Upper lobe of left lung (tissue), 6 donors: ENCODE results near the gene CAPN12. TPM values are rescaled to one million over a fixed set of nuclear protein-coding genes. Genes with fewer than 3 reads are reported as not detected.

Experiments used
- ATAC-seq, 2 donors: fragments of 200-7000 bp; cut with Tn5 transposase; one replicate each; pipeline ENCODE4 v1.9.1; 2022; ENCODE audit warnings: mild to moderate bottlenecking in 2 of 2, moderate library complexity in 2 of 2; ENCODE audit not compliant: low FRiP score in 2 of 2
- DNase-seq, 2 donors: peaks; one replicate each; pipeline ENCODE4 v3.0.0-alpha.2; 2019 to 2020
- H3K27ac ChIP-seq, 4 donors: fragments of 200-600 bp; sonication (generic); one replicate each; pipeline ENCODE4 v1.5.1; 2016 to 2019
- H3K27me3 ChIP-seq, 4 donors: fragments of 200-600 bp; sonication (generic); one replicate each; pipeline ENCODE4 v1.5.1; 2017 to 2019
- H3K36me3 ChIP-seq, 4 donors: fragments of 200-600 bp; sonication (generic); one replicate each; pipeline ENCODE4 v1.5.1; 2016 to 2019
- H3K4me1 ChIP-seq, 4 donors: fragments of 200-600 bp; sonication (generic); one replicate each; pipeline ENCODE4 v1.5.1; 2018 to 2019
- H3K4me3 ChIP-seq, 4 donors: fragments of 200-600 bp; sonication (generic); one replicate each; pipeline ENCODE4 v1.5.1; 2017 to 2019; ENCODE audit warnings: mild to moderate bottlenecking in 2 of 4, moderate library complexity in 1 of 4
- H3K9me3 ChIP-seq, 4 donors: fragments of 200-600 bp; sonication (generic); one replicate each; pipeline ENCODE4 v1.5.1; 2018 to 2019
- EP300 ChIP-seq, 4 donors: sonication (generic); formaldehyde crosslinking; IDR thresholded peaks; one replicate each; pipeline ENCODE4 v1.5.1; 2017; ENCODE audit warnings: antibody characterized with exemption in 4 of 4, control low read depth in 2 of 4
- POLR2A ChIP-seq, 4 donors: fragments of 450-650 bp; IDR thresholded peaks; one replicate each; pipeline ENCODE4 v1.5.1; 2016 to 2017; ENCODE audit warnings: antibody characterized with exemption in 4 of 4, mild to moderate bottlenecking in 2 of 4
- POLR2AphosphoS5 ChIP-seq, 2 donors: sonication (generic); formaldehyde crosslinking; IDR thresholded peaks; one replicate each; pipeline ENCODE4 v1.5.1; 2017; ENCODE audit warnings: antibody characterized with exemption in 2 of 2
- WGBS, 2 donors: methylation state at CpG; one replicate each; pipeline ENCODE4 v1.1.5; 2017 to 2018; 5-methylcytosine and 5-hydroxymethylcytosine counted together
- total RNA-seq, 6 donors: library from RNA; depleted of rRNA in 4 of 6; stranded (reverse); fragments of >200 nt in 4 of 6; gene quantifications; one replicate each; pipeline versions ENCODE4 v1.1.0 to v1.2.1, GENCODE V29; 2016 to 2021
- TF ChIP-seq, protein P1 (sequence below), 6 experiments: fragments of 450-650 bp in 4 of 6; fragments of 200-600 bp in 2 of 6; sonication (generic) in 2 of 6; IDR thresholded peaks; one replicate each; pipeline ENCODE4 v1.5.1; 2016 to 2019; ENCODE audit warnings: antibody characterized with exemption in 6 of 6
- donor health status: DM: no; HTN: no; CAD: no; lungs with moderate emphysema.
- donor health status: DM: no; HTN: yes; CAD: no; lungs with severe emphysema.

Gene CAPN12
- total RNA-seq, 6 donors from 2014 or later = 5.2 to 93.2 (median 11.1) TPM

DNA sequence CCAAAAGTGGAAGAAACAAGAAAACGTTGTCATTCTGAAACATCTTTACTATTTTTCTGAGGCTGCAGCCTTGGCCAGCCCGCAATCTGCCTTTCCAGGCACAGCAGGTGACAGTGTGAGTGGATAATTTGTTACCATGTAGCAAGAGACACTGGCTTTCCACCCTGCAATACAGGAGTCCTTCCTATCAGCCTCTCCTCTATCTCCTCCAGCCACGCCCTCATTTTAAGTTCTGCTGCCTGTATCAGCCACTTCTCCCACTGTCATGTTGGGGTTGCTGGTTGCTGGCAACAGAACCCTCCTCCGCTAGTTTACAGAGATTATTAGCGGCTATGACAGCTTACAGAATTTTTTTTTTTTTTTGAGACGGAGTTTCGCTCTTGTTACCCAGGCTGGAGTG, 36.8 kb upstream of the CAPN12 start:
- H3K27me3 ChIP-seq = no peaks in the 10 kb centered on the region
- no peaks in the 10 kb centered on the region for H3K36me3 ChIP-seq
- ATAC-seq (no peak), DNase-seq (no peak)
- H3K4me3 ChIP-seq = no peak overlapping the region
- TF ChIP-seq, protein P1, sequence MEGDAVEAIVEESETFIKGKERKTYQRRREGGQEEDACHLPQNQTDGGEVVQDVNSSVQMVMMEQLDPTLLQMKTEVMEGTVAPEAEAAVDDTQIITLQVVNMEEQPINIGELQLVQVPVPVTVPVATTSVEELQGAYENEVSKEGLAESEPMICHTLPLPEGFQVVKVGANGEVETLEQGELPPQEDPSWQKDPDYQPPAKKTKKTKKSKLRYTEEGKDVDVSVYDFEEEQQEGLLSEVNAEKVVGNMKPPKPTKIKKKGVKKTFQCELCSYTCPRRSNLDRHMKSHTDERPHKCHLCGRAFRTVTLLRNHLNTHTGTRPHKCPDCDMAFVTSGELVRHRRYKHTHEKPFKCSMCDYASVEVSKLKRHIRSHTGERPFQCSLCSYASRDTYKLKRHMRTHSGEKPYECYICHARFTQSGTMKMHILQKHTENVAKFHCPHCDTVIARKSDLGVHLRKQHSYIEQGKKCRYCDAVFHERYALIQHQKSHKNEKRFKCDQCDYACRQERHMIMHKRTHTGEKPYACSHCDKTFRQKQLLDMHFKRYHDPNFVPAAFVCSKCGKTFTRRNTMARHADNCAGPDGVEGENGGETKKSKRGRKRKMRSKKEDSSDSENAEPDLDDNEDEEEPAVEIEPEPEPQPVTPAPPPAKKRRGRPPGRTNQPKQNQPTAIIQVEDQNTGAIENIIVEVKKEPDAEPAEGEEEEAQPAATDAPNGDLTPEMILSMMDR (IDR thresholded peaks at IDR 0.05) = no peak
- TF ChIP-seq POLR2AphosphoS5 (IDR thresholded peaks at IDR 0.05) (no peak), EP300 (IDR thresholded peaks at IDR 0.05) (no peak), POLR2A (IDR thresholded peaks at IDR 0.05) (no peak)
- no peaks in the 10 kb centered on the region for H3K9me3 ChIP-seq
- H3K4me1 ChIP-seq = no peaks in the 10 kb centered on the region
- no peak overlapping the region for H3K27ac ChIP-seq
- 83 to 86% methylated on average over 7 of the region's 7 CpGs for WGBS, 2 donors

DNA sequence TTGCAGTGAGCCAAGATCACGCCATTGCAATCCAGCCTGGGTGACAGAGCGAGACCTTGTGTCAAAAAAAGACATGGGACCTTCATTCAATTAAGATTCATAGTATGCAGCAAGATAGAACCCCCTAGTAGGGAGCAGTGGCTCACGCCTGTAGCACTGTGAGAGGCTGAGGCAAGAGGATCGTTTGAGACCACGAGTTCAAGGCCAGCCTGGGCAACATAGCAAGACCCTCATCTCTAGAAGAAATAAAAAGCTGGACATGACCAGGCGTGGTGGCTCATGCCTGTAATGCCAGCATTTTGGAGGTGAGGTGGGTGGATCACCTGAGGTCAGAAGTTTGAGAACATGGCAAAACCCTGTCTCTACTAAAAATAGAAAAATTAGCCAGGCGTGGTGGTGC, 36.2 kb upstream of the CAPN12 start:
- 88 to 93% methylated on average over 7 of the region's 7 CpGs for WGBS, 2 donors
- no peak overlapping the region for H3K4me3 ChIP-seq
- no peak overlapping the region for H3K27ac ChIP-seq
- DNase-seq (no peak), ATAC-seq (no peak)
- TF ChIP-seq POLR2AphosphoS5 (IDR thresholded peaks at IDR 0.05) = no peak
- TF ChIP-seq EP300 (IDR thresholded peaks at IDR 0.05) = no peak
- TF ChIP-seq, protein P1 (IDR thresholded peaks at IDR 0.05) = no peak
- TF ChIP-seq POLR2A (IDR thresholded peaks at IDR 0.05) = no peak
- no peaks in the 10 kb centered on the region for H3K9me3 ChIP-seq
- no peaks in the 10 kb centered on the region for H3K36me3 ChIP-seq
- H3K27me3 ChIP-seq = no peaks in the 10 kb centered on the region
- H3K4me1 ChIP-seq = no peaks in the 10 kb centered on the region

DNA sequence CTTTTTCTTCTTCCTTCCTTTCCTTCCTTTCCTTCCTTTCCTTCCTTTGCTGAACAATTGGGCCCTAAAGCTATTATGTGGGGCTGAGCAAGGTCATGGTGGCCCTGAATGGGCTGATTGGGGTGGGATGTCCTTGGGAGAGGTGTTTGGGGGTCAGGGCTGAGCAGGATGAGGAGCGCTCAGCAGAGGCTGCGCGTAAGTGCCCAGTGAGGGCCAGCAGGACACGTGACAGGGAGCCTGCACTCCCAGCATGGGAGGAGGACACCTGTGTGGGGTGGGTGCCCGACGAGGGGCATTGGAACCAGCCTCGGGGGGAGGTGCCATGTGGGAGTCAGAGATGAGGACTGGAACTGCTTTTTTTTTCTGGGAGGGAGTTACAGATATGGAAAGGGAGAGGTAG, 34.5 kb upstream of the CAPN12 start:
- no peaks in the 10 kb centered on the region for H3K4me1 ChIP-seq
- 44 to 73% methylated on average over 7 of the region's 7 CpGs for WGBS, 2 donors
- no peaks in the 10 kb centered on the region for H3K27me3 ChIP-seq
- H3K36me3 ChIP-seq = no peaks in the 10 kb centered on the region
- H3K27ac ChIP-seq = no peak overlapping the region
- no peak for ATAC-seq
- no peak for DNase-seq
- H3K4me3 ChIP-seq = no peak overlapping the region
- TF ChIP-seq, protein P1 (IDR thresholded peaks at IDR 0.05) = no peak
- no peak for TF ChIP-seq POLR2A (IDR thresholded peaks at IDR 0.05)
- TF ChIP-seq POLR2AphosphoS5 (IDR thresholded peaks at IDR 0.05) = no peak
- no peak for TF ChIP-seq EP300 (IDR thresholded peaks at IDR 0.05)
- no peaks in the 10 kb centered on the region for H3K9me3 ChIP-seq

DNA sequence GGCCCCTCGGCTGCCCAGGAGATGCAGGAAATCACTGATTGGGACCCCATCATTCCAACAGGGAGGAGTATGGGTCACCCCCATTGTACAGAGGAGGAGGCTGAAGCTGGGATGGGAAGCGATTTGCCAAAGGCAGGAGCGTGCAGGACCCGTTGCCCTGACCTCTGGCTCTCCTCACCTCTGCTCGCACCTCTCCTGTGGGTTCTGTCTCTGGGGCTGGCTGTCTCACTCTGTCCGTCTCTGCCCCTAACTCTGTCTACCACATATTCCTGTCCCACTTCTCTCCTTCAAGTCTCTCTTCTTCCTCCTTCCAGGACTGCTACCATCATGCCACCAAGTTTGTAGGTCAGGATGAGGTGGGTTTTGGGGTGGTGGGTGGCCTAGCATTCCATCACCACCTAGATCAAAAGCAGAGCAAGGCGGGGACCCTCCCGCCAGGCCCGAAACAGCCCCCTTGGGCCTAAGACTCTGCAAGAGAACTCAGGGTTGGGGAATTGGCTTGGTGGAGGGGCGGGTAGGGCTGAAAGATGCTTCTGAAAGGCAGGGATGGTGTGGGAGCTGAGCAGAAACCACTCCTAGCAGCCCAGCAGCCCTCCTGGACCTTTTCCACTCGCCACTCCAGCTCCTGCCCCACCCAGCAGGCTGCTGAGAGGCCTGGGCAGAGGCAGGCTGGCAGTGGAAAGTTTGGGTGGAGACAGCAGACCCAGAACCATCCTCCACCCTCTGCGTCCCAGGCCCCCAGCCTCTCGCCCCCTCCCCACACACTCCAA, 30.1 kb upstream of the CAPN12 start:
- Histone ChIP-seq H3K4me3 (no peak overlapping the region), H3K4me1 (peaks cover 4 to 9% (median 6%) of the 10 kb centered on the region in 4 donors), H3K27ac (no peak overlapping the region), H3K9me3 (no peaks in the 10 kb centered on the region), H3K27me3 (no peaks in the 10 kb centered on the region), H3K36me3 (no peaks in the 10 kb centered on the region)
- TF ChIP-seq EP300 (IDR thresholded peaks at IDR 0.05) = no peak
- no peak for TF ChIP-seq POLR2AphosphoS5 (IDR thresholded peaks at IDR 0.05)
- TF ChIP-seq, protein P1 (IDR thresholded peaks at IDR 0.05) = no peak
- no peak for TF ChIP-seq POLR2A (IDR thresholded peaks at IDR 0.05)
- DNase-seq (peak in 1 of 2 donors; percentile 50), ATAC-seq (no peak)
- WGBS, 2 donors = 72 to 85% methylated on average over 11 to 13 of the region's 13 CpGs
